HG02852 (cell line): ENCODE measurements around the gene SYN1.
A peak's percentile ranks its signal among the peaks of the same experiment; 100 is the strongest.

ENCODE experiments used
- ATAC-seq: cut with Tn5 transposase; IDR thresholded peaks from one replicate; pipeline ENCODE4 v1.9.1; 2021; ENCODE audit warnings: mild to moderate bottlenecking, moderate library complexity; ENCODE audit not compliant: unreplicated experiment

The SYN1 gene

DNA sequence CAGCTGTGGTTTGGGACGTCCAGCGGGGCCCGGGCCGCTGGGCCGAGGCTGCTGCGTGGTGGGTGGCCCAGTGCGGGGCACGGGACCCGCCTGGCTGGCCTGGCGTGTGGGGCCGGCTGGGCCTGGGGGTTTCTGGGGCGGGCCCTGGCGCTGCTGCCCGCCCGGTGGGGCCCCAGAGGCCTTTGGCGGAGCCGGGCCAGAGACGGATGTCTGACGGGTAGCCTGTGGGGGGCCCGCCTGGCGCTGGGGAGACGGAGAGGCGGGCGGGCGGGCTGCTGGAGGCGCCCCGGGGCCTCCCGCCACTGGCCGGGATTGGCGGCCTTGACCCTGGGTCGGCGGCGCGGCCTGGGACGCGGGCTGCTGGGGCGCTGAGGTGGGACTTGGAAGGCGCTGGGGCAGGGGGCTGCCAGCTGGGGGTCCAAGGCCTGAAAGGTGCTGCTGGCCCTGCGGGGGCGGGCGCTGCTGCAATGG, 45.5 kb downstream of the SYN1 start:
- no peak for ATAC-seq

- no peak for ATAC-seq
These were observed 46.1 kb downstream of the SYN1 start for GRCh38 chrX:47573341-47574075.

DNA sequence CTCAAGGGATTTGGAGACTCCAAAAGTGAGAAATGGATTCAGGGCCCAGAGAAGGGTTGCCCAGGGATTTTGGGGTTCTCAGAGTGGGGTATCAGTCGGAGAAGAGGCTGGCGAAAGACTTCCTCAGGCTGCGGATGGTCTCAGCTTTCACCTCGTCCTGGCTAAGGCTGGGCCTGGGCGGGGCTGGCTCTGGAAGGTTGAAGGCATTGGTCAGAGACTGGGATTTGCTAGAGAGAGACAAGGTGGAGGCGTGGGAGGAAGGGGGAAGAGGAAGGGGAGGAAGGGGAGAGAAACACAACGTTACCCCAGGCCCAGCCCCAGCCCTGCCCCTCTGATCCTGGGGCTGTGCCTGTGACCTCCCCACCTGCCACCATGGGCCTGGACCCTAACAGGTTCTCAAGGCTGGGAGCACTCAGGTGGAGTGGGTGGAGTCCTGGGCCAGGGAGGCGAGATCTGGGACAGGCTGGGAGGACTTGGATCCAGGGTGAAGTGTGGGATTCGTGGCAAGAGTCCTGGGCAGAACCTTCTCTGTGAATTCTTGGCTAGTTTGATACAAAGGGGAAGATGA, 46.8 kb downstream of the SYN1 start:
- ATAC-seq: no peak

DNA sequence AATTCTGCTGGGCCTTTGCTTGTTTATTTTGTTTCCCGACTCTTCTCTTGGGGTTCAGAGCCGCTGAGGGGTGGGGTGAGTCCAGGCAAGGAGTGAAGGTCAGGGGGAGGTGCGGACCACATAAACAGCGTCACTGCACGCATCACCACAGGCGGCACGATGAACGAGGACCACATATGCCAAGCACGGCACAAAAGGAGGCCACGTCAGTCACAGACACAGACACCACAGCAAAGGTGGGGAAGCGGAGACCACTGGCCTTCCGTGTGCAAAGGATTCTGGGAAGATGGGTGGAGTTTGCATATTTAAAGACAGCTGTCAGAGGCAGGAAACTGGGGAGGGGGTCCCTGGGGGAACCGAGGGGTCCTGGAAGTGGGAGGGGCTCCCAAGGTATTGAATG, 47.8 kb downstream of the SYN1 start:
- ATAC-seq: no peak

GRCh38 chrX:47571215-47571614, 48.4 kb downstream of the SYN1 start:
- ATAC-seq: no peak

DNA sequence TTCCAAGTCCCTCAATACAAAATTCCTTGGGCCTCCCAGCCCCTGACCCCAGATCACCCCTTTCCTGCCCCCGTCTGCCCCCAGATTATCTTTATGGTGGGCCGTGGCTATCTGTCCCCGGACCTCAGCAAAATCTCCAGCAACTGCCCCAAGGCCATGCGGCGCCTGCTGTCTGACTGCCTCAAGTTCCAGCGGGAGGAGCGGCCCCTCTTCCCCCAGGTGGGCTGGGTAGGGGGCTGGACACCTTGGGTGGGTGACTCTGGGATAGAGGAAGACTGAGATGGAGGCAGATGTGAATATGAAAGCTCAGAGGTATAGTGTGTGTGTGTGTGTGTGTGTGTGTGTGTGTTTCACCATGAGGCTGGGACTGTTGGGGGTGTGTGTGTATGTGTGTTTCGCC, 48.9 kb downstream of the SYN1 start:
- ATAC-seq: no peak

DNA sequence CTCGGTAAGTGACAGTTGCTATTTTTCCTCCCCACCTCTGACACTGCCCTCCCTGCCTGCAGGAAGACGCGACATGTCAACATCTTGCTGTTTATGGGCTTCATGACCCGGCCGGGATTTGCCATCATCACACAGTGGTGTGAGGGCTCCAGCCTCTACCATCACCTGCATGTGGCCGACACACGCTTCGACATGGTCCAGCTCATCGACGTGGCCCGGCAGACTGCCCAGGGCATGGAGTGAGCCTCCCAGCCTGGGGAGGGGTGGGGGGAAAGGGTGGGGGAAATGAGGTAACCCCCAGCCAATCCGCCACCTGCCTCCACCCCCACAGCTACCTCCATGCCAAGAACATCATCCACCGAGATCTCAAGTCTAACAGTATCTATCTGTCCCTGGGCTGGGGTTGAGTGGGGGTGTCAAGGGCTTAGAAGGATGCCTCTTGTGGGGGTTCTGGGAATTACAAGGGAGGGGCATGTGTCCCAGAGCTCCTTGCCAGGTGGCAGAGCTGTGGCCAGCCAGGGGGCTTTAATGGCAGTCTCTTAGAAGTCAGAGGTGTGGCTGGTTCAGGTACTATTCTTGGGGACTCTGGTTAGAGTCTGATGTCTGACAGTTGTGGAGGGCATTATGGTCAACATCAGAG, 50.9 kb downstream of the SYN1 start:
- ATAC-seq: no peak

DNA sequence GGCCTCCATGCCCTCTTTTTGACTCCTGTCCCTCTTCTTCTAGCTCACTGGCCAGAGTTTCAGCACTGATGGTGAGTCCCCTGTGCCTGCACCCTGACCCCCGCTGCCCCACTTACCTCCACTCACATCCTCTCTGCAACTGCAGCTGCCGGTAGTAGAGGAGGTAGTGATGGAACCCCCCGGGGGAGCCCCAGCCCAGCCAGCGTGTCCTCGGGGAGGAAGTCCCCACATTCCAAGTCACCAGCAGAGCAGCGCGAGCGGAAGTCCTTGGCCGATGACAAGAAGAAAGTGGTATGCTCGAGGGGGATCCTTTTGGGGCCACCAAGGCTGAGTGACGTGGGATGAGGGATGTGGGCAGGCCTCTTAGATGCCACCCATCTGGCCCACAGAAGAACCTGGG, 52.8 kb downstream of the SYN1 start:
- ATAC-seq: no peak

DNA sequence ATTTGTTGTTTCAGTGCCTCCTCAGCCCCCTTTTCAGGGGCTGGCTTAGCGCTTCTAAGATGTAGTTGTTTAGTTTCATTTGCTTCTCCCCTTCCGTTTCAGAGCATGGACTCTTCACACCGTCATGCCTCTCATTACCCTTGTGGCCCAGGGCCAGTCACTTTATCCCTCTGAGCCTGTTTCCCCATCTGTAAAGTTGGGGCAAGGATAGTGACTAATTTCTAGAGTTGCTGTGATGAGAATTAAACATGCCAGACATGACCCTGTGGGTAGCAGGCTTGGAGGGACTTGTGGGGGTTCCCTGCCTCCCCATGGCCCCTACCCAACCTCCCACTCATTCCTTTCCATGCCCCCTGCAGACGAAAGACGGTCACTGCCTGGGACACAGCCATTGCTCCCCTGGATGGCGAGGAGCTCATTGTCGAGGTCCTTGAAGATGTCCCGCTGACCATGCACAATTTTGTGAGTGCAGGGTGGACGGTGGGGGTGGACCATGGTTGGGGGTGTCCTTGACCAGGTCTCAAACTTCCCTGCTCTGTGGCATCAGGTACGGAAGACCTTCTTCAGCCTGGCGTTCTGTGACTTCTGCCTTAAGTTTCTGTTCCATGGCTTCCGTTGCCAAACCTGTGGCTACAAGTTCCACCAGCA, 55.1 kb downstream of the SYN1 start:
- ATAC-seq: no peak

DNA sequence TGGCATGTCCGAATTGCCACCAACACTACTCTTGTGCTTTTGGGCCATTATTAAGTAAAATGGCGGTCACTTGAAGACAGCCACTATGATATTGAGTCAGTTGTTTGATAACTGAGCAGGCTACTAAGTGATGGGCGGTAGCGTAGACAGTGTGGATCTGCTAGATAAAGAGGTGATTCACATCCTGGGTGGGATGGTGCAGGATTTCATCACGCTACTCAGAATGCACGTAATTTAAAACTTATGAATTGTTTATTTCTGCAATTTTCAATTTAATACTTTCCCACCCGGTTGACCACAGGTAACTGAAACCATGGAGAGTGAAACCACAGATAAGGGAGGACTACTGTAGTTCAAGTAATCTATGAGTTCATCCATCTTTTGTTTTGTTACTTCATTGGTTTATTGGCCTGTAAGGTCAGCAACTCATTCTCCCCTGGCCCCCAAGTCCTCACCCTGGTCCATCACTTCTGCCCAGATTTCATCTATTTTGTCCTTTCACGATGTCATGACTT, 55.8 kb downstream of the SYN1 start:
- no peak for ATAC-seq

DNA sequence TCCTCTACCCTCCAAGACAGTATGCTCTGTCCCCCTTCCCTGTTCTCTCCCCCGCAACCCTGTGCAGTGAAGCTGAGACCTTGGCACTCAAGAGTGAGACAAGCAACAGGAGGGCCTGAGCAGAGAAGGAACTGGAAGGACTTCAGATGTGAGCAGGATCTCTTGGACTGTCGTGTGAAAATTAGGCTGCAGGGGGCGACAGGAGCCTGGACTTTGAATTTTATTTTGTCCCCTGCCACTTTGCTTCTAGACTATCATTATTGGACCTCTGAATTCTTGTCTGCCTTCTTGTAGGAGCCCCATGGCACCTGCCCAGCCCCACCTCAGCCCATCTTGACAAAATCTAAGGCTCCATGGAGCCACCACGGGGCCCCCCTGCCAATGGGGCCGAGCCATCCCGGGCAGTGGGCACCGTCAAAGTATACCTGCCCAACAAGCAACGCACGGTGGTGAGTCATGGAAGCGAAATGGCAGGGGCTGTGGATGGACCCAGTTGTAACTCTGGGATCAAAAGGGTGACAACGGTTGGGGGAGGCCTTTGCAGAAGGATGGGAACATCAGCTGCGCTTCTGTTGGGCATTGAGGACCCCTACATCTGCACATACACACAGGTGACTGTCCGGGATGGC, 56.9 kb downstream of the SYN1 start:
- ATAC-seq: no peak

DNA sequence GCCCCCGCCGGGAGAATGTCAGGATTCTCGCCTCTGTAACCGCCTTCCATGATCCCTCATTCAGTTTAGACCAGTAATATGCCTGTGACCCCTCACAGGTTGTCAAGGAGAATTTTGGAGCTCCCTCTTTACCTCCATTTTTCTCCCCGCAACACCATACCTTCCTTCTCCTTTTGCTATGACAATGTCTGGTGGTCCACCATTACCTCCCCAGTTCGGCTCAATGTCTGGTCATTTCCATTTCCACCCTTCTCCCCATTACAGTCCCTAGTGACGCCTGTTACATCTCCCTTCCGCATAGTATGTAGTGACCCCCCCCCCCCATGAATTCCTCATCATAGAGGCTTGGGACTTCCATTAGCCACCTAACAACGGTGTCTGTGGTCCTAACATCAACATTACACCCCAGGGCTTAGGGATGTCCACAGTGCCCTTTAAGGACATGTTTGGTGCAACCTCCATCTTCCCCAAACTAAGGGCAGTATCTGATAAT, 58.0 kb downstream of the SYN1 start:
- no peak for ATAC-seq

DNA sequence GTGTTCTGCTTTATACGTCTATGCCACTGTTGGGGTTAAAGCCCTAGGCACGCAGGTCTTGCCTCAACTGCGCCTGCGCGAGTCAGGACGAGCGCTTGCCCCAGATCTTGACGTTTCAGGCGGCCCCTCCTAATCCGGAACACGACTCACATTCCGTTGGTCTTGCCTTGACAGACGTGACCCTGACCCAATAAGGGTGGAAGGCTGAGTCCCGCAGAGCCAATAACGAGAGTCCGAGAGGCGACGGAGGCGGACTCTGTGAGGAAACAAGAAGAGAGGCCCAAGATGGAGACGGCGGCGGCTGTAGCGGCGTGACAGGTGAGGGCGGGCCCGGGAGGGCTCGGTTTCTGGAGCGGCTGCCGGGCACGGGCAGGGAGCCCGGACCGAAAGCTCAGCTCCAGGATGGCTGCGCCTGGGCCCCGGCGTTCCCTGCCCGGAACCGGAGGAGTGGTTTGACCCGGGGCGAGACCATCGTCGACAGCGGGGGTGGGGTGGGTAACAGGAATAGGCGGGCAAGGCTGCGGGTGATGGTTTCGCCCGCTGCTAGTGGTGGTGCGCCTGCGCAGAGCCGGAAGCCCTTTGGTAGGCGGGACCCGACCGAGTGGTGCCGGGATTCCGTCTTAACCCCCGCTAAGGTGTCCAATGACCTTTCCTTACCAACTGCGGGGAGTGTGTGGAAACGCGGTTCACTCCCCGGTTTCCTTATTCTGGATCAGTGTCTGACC, 58.6 kb downstream of the SYN1 start, which contains the start of gene ARAF:
ARAF (plus strand) TSS at position 272 of the 725 bp plus-strand sequence. CDS start 1,763 bp downstream, outside the sequence.
- peak; percentile 84 for ATAC-seq

- ATAC-seq: no peak
These were observed 59.3 kb downstream of the SYN1 start for GRCh38 chrX:47560179-47560933.

GRCh38 chrX:47558436-47558835, 61.2 kb downstream of the SYN1 start:
- ATAC-seq: no peak

DNA sequence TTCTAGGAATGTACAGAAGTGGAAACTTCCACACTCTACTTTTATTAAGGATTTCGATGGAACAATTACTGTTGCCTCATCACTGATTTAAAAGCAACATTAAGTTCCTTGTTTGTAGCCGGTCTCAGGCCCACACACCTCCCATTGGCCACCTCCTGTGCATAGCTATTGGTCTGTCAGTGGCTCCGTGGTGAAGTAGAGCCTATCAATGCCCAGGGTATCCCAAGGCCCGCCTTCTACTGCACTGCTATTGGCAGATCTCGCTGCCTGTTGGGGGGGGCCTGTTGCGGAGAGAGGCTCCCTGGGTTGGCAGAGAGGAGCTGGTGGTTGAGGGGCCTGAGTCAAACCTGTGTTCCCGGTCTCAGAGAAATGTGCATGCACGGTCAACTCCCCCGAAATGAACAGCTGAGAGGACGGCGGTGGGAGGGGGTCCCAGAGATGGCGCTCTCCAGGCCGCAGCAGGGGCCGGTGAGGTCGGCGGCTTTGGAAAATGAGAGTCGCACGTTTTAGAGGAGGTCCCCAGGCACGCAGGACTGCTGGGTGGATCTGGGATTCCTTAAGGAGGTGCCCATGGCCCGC, 63.5 kb downstream of the SYN1 start:
- peak; percentile 88 for ATAC-seq

DNA sequence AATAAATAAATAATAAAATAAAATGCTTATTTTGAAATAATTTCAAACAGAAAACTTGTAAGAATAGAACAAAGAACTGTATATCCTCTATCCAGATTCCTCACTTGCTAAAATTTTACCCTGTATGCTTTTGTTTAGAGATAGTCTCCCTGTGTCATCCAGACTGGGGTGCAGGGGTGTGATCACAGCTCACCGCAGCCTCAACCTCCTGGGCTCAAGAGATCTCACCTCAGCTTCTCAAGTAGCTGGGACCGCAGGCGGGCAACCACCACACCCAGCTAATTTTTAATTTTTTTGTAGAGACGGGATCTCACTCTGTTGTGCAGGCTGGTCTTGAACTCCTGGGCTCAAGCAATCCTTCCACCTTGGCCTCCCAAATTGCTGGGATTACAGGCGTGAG, 76.2 kb downstream of the SYN1 start:
- ATAC-seq: no peak

DNA sequence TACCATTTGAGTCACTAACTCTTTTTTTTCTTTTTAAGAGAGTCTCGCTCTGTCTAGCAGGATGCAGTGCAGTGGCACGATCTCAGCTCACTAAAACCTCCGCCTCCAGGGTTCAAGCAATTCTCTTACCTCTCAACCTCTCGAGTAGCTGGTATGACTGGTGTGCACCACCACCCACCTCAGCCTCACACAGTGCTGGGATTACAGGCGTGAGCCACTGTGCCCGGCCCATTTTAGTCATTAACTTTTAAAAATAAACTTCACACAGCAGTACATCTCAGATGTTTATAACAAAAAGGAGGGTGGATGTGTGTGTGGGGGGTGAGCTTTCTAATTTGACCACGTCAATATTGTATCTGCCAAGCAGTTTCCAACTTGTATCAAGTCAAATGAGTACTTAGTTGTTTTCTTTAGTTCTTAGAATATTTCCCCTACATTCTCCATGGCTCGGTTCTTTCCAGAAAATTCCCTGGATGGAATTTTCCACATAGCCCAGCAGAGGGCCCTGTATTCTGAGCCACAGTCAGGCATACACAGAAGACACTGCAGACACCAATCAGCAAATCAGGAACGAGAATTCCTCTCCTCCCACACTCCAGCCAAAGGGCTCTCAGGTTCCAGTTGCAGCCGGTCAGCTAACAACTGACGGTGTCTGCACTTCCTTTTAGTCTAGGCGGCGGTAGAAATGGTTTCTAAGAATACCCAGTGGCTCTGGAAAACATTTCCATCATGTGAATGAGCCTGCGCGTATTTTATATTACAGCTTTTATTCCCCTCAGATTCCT, 78.7 kb downstream of the SYN1 start:
- ATAC-seq: no peak
